Loucy (cell line): ENCODE measurements around the gene SYNDIG1.

ENCODE experiments used
- CTCF ChIP-seq: fragments of 200-600 bp; sonication (generic); conservative IDR thresholded peaks from 2 replicates; pipeline ENCODE4 v1.5.1; 2014; ENCODE audit warnings: mild to moderate bottlenecking, antibody characterized with exemption, low read length
- EZH2phosphoT487 ChIP-seq: fragments of 200-600 bp; IDR thresholded peaks from 2 replicates; pipeline ENCODE4 v1.6.1; 2018; ENCODE audit warnings: antibody characterized with exemption, mild to moderate bottlenecking, moderate library complexity, borderline replicate concordance

DNA sequence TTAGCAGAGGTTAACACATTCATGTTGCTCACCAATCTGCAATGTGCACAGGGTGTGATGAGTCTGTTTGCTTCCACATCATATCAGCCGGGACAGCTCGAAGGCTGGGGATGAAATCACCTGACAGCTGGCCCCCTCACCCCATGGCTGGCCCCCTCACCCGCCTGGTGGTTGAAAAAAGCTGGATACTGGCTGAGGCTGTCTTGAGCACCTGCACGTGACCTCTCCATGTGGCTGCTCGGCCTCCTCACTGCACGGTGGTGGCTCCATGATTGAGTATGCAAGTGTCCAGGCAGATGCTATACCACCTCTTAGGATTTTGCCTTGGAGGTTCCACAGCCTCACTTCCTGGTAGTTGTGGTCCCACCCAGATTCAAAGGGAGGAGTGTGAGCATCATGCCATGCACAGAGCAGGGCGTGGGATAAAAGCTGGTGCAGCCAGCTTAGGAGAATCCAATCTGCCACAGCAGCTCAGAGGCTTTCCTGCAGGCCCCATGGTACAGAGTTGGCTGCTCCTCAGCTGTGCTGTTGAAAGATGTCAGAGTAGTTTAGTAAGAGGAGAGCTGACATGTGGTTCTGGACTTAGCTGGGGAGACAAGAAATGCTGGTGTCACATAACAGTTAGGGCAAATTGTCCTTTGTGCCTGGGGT is 29.6 kb upstream of the SYNDIG1 start:
- TF ChIP-seq CTCF (no peak), EZH2phosphoT487 (no peak)
